Glomerular visceral epithelial cell (primary cell): ENCODE data around the gene FOXK2.
"Not testable (repeated sequence)": the region's sequence is repeated elsewhere in the genome, so short reads cannot be mapped to it uniquely, and the experiment has no call there.

ENCODE experiments used
- DNase-seq: peaks from one replicate; pipeline ENCODE4 v3.0.0-alpha.2; 2016; ENCODE audit errors: extremely low spot score

The FOXK2 gene

DNA sequence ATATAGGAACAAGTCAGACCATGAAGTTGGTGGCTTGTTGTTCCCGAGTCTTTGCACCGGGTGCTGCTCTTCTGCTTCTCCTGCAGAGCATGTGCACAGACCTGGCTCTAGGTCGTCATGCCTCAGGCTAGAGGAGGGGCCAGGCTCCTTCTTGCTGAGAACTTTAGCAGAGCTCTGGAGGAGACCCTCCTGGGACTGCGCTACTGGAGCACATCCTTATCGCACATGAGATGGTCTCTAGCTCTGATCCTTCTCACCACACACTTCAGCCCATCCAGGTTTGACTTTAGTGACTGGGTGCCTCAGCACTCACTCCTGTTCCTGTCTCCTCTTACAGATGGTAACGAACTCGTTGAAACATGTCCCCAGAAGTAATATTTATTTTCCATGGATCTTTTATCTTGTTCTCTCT lies 14.9 kb downstream of the FOXK2 start:
- no peak for DNase-seq

DNA sequence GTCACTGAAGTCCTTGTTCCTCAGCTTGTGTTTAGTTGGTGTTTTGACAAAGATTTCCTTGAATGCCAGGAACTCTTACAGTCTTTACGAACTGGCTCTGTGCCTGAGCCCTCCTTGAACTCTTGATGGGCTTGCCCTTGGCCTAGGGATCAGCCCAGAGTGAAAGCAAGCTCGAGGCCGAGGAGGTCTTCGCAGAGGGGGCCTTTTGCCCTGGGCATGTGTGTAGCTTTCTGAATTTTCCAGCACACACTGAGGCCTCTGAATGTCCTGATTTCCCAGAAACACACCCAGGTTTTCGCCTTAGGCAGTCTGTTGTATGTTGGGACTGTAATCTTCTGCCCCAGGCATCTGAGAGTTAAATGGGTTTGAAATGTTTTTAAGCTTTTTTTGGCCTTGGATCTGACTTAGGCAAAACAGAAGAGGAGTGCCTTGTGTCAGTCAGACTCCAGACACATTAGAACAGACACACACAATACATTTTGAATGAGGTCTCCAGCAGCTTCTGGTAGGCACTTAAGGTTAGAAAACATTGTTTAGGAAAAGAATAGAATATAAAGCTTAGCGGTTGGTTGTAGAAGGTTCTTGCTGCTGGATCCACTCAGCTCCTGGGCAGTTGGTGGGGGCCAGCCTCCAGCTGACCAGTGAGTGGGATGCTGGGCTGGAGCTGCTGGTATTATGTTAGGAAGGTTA lies 17.1 kb downstream of the FOXK2 start:
- DNase-seq: no peak

DNA sequence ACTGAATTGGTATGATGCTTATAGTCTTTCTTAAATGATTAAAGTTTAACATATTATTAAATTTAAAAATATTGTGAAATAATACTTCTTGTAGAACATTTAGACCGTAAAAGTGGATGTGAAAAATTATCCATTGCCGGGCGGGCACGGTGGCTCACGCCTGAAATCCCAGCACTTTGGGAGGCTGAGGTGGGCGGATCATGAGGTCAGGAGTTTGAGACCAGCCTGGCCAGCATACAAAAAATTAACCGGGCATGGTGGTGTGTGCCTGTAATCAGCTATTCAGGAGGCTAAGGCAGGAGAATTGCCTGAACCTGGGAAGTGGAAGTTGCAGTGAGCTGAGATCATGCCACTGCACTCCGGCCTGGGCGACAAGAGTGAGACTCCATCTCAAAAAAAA lies 17.7 kb downstream of the FOXK2 start:
- not testable (repeated sequence) for DNase-seq

DNA sequence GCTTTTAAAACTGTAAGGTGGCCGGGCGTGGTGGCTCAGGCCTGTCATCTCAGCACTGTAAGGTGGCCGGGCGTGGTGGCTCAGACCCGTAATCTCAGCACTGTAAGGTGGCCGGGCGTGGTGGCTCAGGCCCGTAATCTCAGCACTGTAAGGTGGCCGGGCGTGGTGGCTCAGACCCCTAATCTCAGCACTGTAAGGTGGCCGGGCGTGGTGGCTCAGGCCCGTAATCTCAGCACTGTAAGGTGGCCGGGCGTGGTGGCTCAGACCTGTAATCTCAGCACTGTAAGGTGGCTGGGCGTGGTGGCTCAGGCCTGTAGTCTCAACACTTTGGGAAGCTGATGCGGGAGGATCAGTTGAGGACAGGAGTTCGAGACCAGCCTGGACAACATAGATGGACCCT lies 19.5 kb downstream of the FOXK2 start:
- not testable (repeated sequence) for DNase-seq

DNA sequence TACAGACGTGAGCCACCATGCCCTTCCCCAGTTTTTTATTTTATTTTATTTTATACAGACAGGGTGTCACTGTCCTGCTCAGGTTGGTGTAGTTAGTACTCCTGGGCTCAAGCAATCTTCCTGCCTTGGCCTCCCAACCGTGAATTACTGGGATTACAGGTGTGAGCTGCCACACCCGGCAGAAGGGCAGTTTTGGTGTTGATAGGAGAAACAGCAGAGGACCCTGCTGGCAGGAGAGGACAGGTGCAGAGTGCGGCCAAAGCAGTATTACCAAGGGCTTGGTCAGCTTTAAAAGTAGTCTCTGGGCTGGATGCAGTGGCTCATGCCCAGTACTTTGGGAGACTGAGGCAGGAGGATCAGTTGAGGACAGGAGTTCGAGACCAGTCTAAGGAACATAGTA lies 22.9 kb downstream of the FOXK2 start:
- no peak for DNase-seq

DNA sequence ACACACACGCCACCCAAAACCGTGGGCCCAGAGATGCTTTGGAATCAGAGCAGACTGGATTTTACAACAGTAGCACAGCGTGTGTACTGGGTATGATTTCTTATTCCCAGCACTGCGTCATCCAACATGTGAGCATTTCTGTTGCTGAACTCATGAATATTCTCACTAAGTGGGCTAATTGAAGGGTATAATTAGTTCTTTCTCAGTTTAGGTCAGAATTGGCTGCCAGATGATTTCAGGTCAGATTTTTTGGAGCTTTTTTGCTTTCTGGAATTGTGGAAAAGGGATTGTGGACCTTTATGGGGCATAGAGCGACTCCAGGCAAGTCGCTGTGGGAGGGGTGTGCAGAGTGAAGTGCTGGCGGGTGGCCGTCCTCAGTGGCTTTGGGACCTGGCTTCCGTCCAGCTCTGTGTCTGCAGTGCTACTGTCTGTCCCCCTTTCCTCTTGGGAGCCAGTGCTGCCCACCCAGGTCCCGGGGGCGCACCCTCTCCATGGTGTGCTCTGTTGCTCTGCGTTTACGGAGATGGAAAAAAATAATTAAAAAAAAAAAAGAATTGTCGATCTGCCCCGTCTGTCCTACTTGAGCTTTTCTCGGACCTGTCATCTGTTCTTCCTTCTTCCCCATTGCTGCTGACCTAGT lies 25.0 kb downstream of the FOXK2 start:
- no peak for DNase-seq

DNA sequence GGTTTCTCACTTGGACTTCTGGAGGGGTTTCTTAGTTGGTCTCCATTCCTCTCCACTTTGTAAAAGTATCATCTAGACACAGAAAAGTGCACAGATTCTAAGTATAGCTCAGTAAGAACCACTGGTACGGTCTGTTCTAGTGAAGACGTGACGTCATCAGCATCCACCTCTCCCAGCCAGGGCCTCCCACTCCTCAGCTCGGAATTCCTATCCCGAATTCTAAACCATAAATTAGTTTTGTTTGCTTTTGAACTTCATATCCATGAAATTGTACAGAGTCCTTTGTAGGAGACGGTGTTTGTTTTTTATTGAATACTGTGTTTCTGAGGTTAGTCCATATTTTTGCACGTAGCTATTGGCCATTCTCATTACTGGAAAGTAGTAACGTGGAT lies 25.5 kb downstream of the FOXK2 start:
- no peak for DNase-seq

DNA sequence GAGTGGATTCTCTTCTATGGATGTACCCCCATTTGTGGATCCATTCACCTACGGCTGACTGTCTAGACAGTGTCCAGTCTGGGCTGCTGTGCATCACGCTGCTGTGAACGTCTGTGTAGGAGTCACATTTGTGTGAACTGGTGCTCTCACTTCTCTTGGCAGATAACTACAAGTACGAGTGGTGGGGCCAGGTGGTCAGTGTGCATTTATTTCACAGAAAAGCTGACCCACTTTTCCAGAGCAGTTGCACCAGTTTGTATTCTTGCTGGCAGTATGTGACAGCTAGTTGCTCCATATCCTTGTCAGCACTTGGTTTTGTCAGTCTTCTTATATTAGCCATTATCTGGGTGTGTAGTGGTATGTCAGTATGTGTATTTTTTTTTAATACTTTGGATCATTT lies 28.4 kb downstream of the FOXK2 start:
- DNase-seq: no peak

DNA sequence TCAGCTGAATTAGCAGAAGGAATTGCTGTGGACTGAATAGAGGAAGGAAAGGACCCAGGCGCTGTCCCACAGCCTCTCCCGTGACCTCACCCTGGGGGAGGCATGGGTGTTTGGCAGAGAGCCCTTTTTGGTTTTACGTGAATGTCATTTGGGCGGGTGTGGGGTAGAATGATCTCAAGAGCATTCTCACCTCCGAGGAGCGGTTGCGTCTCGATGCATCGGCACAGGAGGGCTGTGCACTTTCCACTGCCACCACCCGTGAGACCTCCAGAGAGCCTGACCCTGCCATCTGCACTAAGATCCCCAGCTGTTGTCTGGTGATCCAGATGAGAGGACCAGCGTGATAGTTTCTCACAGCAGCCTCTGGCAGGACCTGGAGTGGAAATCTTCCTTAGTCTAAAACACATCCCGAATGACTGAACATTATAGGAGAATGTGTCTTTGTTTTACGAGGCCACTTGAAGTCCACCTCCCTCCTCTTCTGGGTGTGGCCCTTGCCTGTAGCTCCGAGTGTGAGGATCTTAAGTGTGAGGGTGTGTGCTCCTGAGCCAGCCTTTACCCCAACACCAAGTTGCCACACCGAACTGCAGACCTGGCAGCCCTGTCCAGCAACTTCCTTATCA lies 29.3 kb downstream of the FOXK2 start:
- DNase-seq: no peak

DNA sequence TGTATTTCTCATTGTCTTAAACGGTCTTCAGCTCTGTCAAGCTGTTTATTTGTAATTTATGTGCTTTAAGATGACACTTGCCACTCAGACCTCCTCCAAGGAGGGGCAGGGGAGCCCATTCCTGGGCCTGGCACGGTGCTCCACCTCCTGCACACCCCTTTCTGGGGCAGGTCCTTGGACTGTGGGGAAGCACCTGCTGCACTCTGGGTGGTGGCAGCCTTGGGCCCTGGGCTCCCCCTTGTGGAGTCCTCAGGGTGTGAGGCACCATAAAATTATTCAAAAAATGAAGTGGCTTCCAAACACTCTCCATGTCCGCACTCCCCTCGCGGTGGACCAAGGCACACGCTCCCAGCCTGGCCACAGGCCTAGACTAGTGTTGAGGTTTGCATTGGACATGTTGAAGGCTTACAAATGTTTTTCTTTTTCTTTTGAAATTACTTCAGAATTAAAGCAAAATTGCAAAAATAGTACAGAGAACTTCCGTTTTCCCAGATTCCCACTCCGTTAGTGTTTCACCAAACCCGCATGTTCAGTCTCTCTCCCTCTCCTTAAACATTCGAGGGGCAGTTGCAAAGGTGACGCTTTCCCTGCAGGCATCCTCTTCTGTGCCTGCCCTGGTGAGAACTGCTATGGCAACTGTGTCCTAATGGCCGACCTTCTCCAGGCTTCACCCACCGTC lies 32.4 kb downstream of the FOXK2 start:
- DNase-seq: peak; percentile 75

DNA sequence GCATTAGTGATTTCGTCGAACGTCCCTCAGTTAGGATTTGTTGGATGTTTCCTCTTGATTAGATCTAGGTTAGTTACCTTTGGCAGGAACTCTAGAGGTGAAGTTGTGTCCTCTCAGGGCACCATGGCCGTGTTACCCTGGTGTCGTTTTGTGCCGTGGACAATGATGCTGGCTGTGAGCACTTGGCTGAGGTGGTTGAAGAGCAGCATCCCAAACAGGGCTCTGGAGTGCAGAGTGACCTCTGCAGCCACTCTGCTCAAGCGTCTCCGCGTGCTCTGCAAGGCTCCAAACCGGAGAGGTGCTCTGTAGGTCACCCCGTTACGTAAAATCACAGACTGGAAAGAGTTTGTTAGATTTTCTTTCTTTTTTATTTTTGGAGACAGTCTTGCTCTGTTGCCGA lies 33.0 kb downstream of the FOXK2 start:
- no peak for DNase-seq

DNA sequence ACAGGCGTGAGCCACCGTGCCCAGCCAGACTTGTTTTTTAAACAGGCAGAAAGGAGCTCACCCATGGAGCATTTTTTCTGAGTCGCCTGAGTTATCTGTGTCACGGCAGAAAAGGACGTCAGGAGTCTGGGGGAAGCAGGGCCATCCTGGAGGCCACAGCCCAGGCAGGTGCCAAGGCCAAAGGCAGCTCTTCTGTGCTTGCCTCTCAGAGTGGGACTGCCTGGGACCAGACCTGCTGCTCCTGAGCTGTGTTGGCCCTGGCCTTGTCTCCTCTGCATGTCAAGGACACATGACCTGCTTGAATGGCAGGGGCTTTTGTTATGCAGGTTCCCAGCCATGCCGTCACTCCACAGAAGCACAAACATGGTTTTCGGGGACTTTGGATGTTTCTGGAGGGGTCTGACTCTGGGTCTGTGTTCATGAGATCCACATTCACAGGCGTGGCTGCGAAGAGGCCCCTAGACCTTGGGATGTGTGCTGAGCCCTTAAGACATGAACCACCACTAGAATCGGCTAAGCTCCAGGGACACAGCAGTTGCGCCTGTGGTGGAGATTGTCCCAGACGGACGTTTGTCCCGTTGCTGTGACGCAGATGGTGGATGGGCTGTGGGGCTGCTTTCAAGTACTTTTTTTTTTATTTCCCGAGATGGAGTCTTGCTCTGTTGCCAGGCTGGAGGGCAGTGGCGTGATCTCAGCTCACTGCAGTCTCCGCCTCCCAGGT lies 33.8 kb downstream of the FOXK2 start:
- DNase-seq: no peak

DNA sequence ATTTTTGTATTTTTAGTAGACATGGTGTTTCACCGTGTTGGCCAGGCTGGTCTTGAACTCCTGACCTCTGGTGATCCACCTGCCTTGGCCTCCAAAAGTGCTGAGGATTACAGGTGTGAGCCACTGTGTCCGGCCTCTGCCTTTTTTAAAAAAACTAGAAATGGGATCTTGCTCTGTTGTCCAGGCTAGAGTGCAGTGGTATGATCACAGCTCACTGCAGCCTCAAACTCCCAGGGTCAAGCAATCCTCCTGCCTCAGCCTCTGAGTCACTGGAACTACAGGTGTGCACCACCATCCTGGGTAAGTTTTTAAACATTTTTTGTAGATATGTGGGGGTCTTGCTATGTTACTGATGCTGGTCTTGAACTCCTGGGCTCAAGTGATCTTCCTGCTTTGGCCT lies 38.0 kb downstream of the FOXK2 start:
- DNase-seq: not testable (repeated sequence)

DNA sequence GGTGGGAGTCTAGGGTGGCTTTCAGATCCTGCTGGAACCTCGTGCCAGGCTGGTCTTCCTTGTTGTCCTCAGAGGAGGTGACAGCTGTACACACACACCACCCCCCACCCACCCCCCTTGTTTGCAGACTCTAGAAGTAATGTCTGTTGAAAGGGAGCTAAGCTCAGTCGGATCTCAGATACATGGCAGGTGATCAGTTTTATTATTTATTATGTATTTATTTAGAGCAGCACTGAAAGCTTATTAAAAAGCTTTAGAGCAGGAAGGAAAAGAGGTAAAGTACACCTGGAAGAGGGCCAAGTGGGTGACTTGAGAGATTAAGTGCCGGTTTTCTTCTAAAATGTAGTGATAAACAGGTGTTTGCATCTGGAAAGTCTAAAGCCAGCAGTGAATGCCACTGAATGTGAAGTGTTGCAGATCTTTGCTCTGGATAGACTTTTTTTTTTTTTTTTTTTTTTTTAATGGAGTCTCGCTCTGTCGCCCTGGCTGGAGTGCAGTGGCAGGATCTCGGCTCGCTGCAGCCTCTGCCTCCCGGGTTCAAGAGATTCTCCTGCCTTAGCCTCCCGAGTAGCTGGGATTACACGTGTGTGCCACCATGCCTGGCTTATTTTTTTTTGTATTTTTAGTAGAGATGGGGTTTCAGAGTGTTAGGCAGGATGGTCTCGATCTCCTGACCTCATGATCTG lies 40.2 kb downstream of the FOXK2 start:
- DNase-seq: no peak

DNA sequence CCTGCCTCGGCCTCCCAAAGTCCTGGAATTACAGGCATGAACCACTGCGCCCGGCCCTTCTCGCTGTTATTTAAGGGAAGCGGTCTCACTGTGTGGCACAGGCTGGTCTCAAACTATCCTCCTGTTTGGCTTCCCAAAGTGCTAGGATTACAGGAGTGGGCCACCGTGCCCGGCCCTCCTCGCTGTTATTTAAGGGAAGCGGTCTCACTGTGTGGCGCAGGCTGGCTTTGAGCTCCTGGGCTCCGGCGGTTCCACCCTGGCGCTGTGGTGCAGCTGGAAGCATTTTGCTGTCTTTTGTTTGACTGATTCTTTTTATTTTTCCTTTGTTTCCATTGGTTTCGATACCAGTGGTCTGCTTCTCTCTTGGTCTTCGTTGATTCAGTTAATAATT lies 40.7 kb downstream of the FOXK2 start:
- DNase-seq: no peak

DNA sequence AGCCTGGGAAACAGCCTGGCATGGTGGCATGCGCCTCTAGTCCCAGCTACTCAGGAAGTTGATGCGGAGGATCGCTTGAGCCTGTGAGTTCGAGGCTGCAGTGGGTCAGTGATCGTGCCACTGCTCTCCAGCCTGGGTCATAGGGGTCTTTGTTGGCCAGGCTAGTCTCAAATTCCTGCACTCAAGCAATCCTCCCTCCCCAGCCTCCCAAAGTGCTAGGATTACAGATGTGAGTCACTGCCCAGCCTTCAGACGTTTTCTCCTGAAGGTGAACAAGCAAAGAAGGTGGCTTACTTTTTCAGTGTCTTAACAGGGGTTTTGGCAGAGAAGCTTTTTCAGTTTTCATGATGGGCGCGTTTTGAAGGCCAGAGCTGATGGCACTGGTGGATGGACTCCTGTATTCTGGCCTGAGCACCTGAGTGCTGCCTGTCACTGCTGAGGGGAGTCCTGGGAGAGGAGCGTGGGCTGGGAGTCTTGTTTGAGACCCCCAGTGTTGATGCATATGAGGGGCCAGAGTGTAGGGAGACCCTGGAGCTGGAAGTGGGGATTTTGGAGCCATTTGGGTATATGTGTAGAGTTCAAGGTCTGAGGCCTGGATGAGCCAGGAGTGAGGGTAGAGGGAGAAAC lies 41.4 kb downstream of the FOXK2 start:
- no peak for DNase-seq

DNA sequence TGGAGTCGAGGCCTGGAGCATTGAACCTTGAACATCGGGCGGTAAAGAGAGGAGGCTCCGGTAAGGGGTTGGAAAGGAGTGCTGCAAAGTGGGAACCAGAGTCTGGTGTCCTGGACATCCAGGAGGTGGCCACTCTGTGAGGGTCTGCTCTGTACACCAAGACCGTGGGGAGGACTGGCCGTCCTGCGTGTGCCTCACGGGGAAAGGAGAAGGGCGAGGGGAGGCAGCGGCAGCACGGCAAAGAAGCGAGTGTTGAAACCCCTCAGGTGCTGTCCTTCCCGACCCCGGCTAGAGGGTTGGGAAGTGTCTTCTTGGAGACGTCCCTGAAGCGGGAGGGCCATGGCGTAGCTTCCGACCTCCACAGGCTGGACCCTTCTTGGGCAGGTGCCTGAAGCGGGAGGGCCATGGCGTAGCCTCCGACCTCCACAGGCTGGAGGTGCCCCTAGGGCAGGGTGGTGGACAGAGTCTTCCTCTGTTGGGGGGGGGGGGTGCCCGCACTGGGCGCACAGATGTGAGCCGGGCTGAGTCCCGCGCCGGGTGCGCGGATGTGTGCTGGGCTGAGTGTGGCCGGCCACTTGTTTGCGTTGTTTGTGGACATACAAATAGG lies 42.0 kb downstream of the FOXK2 start:
- DNase-seq: no peak

DNA sequence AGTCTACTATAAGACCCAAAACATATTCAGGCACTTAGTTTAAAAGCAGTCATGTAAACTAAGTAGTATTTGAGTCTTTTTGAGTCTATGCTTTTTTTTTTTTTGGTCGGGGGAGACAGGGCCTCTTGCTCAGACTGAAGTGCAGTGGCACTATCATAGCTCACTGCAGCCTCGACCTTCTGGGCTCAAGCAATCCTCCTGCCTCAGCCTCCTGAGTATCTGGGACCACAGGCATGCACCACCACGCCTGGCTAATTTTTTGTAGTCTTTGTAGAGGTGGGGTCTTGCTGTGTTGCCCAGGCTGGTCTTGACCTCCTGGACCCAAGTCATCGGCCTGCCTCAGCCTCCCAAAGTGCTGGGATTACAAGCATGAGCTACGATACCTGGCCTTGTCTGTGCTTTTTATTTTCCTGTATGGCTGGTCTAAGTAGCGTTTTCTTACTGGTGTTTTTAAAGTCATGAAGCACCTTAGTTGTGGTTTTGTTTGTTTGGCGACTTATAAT lies 43.2 kb downstream of the FOXK2 start:
- not testable (repeated sequence) for DNase-seq

DNA sequence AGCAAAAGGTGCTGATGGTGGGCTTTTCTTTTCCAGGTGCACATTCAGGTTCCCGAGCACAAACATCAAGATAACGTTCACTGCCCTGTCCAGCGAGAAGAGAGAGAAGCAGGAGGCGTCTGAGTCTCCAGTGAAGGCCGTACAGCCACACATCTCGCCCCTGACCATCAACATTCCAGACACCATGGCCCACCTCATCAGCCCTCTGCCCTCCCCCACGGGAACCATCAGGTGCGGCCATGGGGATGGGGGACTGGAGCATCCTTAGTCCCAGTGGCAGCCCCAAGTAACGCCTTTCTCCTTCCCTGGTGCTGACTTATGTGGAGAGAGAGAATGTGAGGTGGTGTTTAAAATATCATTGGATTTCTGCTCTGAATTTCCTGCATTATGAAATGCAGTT lies 43.8 kb downstream of the FOXK2 start:
- no peak for DNase-seq

DNA sequence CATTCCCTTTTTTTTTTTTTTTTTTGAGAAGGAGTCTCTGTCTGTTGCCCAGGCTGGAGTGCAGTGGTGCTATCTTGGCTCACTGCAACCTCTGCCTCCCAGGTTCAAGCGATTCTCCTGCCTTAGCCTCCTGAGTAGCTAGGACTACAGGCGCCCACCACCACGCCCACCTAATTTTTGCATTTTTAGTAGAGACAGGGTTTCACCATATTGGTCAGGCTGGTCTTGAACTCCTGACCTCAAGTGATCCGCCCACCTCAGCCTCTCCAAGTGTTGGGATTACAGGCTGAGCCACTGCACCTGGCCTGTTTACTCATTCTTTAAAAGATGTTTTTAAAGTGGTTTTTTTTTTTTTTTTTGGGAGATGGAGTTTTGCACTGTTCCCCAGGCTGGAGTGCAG lies 44.2 kb downstream of the FOXK2 start:
- not testable (repeated sequence) for DNase-seq
